NCI-H526 (cell line): Measurements from ENCODE around the gene ELAC1.
"Not testable (repeated sequence)": the region's sequence is repeated elsewhere in the genome, so short reads cannot be mapped to it uniquely, and the experiment has no call there.

ENCODE experiments used
- DNase-seq, 2 experiments: peaks; one replicate each; lab custom pipeline; 2025; lab: John Stamatoyannopoulos, UW

ELAC1 gene

GRCh38 chr18:50973367-50974126 is 5.7 kb downstream of the ELAC1 start:
- DNase-seq: no peak

GRCh38 chr18:50977037-50977760 is 9.4 kb downstream of the ELAC1 start:
- DNase-seq: no peak

- DNase-seq: no peak
Observed at GRCh38 chr18:50981381-50981780, 13.5 kb downstream of the ELAC1 start.

GRCh38 chr18:50982086-50982801 is 14.4 kb downstream of the ELAC1 start:
- DNase-seq: no peak

GRCh38 chr18:50982802-50983179 is 15.0 kb downstream of the ELAC1 start:
- DNase-seq: no peak

- no peak for DNase-seq
Observed at GRCh38 chr18:50986360-50987087, 18.7 kb downstream of the ELAC1 start.

- no peak for DNase-seq
Observed at GRCh38 chr18:50987261-50987660, 19.4 kb downstream of the ELAC1 start.

GRCh38 chr18:50989711-50990110 is 21.9 kb downstream of the ELAC1 start:
- no peak for DNase-seq

GRCh38 chr18:50992351-50992762 is 24.5 kb downstream of the ELAC1 start:
- no peak for DNase-seq

GRCh38 chr18:50994031-50994430 is 26.2 kb downstream of the ELAC1 start:
- no peak for DNase-seq

GRCh38 chr18:51003174-51003573 is 35.3 kb downstream of the ELAC1 start:
- not testable (repeated sequence) for DNase-seq

- DNase-seq: no peak
Observed at GRCh38 chr18:51006061-51006818, 38.4 kb downstream of the ELAC1 start.

- no peak for DNase-seq
Observed at GRCh38 chr18:51006948-51007789, 39.3 kb downstream of the ELAC1 start.

- DNase-seq: no peak
Observed at GRCh38 chr18:51007790-51008139, 39.9 kb downstream of the ELAC1 start.

GRCh38 chr18:51009072-51009471 is 41.2 kb downstream of the ELAC1 start:
- DNase-seq: no peak

- no peak for DNase-seq
Observed at GRCh38 chr18:51010218-51010617, 42.4 kb downstream of the ELAC1 start.

- no peak for DNase-seq
Observed at GRCh38 chr18:51011709-51012108, 43.9 kb downstream of the ELAC1 start.

- DNase-seq: no peak
Observed at GRCh38 chr18:51012441-51012840, 44.6 kb downstream of the ELAC1 start.

- no peak for DNase-seq
Observed at GRCh38 chr18:51013259-51013658, 45.4 kb downstream of the ELAC1 start.

- no peak for DNase-seq
Observed at GRCh38 chr18:51017140-51017879, 49.5 kb downstream of the ELAC1 start.
